Mesenchymal stem cell (in vitro differentiated cells and primary cell): Measurements from ENCODE around the gene NOBOX.

Experiments used
- DNase-seq: peaks from one replicate; pipeline ENCODE4 v3.0.0-alpha.2; 2013
- H2AFZ ChIP-seq: one replicate; pipeline ENCODE4 v1.6.1; 2013; ENCODE audit warnings: low read depth, mild to moderate bottlenecking, control low read depth, inconsistent platforms, low read length, moderate library complexity
- H2AK5ac ChIP-seq: 2 replicates; pipeline ENCODE4 v1.6.1; 2013; ENCODE audit warnings: low read length, moderate library complexity, mild to moderate bottlenecking, inconsistent platforms; ENCODE audit not compliant: severe bottlenecking
- H2BK120ac ChIP-seq: one replicate; pipeline ENCODE4 v1.6.1; 2013; ENCODE audit warnings: low read depth, mild to moderate bottlenecking, inconsistent platforms, low read length, moderate library complexity
- H2BK12ac ChIP-seq, 2 experiments: one replicate each; pipeline ENCODE4 v1.6.1; 2013; ENCODE audit warnings: inconsistent platforms in 2 of 2, low read length in 2 of 2, mild to moderate bottlenecking in 2 of 2, moderate library complexity in 2 of 2, control low read depth in 1 of 2
- H2BK15ac ChIP-seq: one replicate; pipeline ENCODE4 v1.6.1; 2013; ENCODE audit warnings: mild to moderate bottlenecking, low read depth, inconsistent platforms; ENCODE audit not compliant: poor library complexity, severe bottlenecking
- H2BK5ac ChIP-seq: 2 replicates; pipeline ENCODE4 v1.6.1; 2013; ENCODE audit warnings: low read depth, mild to moderate bottlenecking, low read length, control low read depth, inconsistent platforms; ENCODE audit not compliant: poor library complexity, severe bottlenecking
- H3K14ac ChIP-seq, 2 experiments: one replicate each; pipeline ENCODE4 v1.6.1; 2013; ENCODE audit warnings: inconsistent platforms in 2 of 2, low read length in 2 of 2, control low read depth in 1 of 2, mild to moderate bottlenecking in 1 of 2, moderate library complexity in 1 of 2
- H3K18ac ChIP-seq, 2 experiments: one replicate each; pipeline ENCODE4 v1.6.1; 2013; ENCODE audit warnings: inconsistent platforms in 2 of 2, low read length in 2 of 2, control low read depth in 1 of 2, low read depth in 1 of 2, mild to moderate bottlenecking in 1 of 2
- H3K23ac ChIP-seq, 2 experiments: one replicate each; pipeline ENCODE4 v1.6.1; 2013; ENCODE audit warnings: inconsistent platforms in 2 of 2, low read length in 2 of 2, mild to moderate bottlenecking in 2 of 2, moderate library complexity in 2 of 2, control low read depth in 1 of 2
- H3K27ac ChIP-seq: 2 replicates; pipeline ENCODE4 v1.5.1; 2013; ENCODE audit warnings: mild to moderate bottlenecking, moderate library complexity, low read length, control low read depth, inconsistent platforms; ENCODE audit not compliant: poor library complexity, severe bottlenecking
- H3K27me3 ChIP-seq, 2 experiments: 2 replicates each; pipeline versions ENCODE4 v1.6.1 to v1.7.0; 2013; ENCODE audit warnings: low read length in 2 of 2, mild to moderate bottlenecking in 2 of 2, moderate library complexity in 2 of 2, control low read depth in 1 of 2, inconsistent platforms in 1 of 2; ENCODE audit not compliant: control insufficient read depth in 1 of 2, insufficient read depth in 1 of 2
- H3K36me3 ChIP-seq, 2 experiments: 2 replicates each; pipeline versions ENCODE4 v1.6.1 to v1.7.0; 2013; ENCODE audit warnings: low read length in 2 of 2, control low read depth in 1 of 2, inconsistent platforms in 1 of 2, low read depth in 1 of 2, mild to moderate bottlenecking in 1 of 2; ENCODE audit not compliant: insufficient read depth in 2 of 2, control insufficient read depth in 1 of 2
- H3K4ac ChIP-seq, 2 experiments: one replicate each; pipeline ENCODE4 v1.6.1; 2013; ENCODE audit warnings: inconsistent platforms in 2 of 2, low read length in 2 of 2, mild to moderate bottlenecking in 2 of 2, moderate library complexity in 2 of 2, control low read depth in 1 of 2, low read depth in 1 of 2
- H3K4me1 ChIP-seq: 2 replicates; pipeline ENCODE4 v1.6.1; 2013; ENCODE audit warnings: low read depth, low read length, control low read depth; ENCODE audit not compliant: control insufficient read depth, insufficient read depth
- H3K4me2 ChIP-seq: 2 replicates; pipeline ENCODE4 v1.6.1; 2013; ENCODE audit warnings: low read length, mild to moderate bottlenecking, inconsistent platforms; ENCODE audit not compliant: poor library complexity, severe bottlenecking
- H3K4me3 ChIP-seq, 2 experiments: 2 replicates each; pipeline versions ENCODE4 v1.5.1 to v1.7.0; 2013; ENCODE audit warnings: low read length in 2 of 2, mild to moderate bottlenecking in 2 of 2, control low read depth in 1 of 2, low read depth in 1 of 2; ENCODE audit not compliant: insufficient read depth in 1 of 2
- H3K79me1 ChIP-seq: replicated peaks from 2 replicates; pipeline ENCODE4 v1.6.1; 2013; ENCODE audit warnings: mild to moderate bottlenecking, control low read depth, low read length, inconsistent platforms; ENCODE audit not compliant: poor library complexity, severe bottlenecking
- H3K9ac ChIP-seq: 2 replicates; pipeline ENCODE4 v1.7.0; 2013; ENCODE audit warnings: mild to moderate bottlenecking, low read length, moderate library complexity
- H3K9me3 ChIP-seq: 2 replicates; pipeline ENCODE4 v1.7.0; 2013; ENCODE audit warnings: mild to moderate bottlenecking, low read length; ENCODE audit not compliant: control insufficient read depth
- H4K8ac ChIP-seq: one replicate; pipeline ENCODE4 v1.6.1; 2013; ENCODE audit warnings: inconsistent platforms, mild to moderate bottlenecking, low read length, moderate library complexity
- H4K91ac ChIP-seq: one replicate; pipeline ENCODE4 v1.6.1; 2013; ENCODE audit warnings: mild to moderate bottlenecking, low read length, inconsistent platforms
- WGBS: methylation state at CpG from one replicate; pipeline ENCODE4 v1.1.7; 2013; ENCODE audit warnings: mixed read lengths; 5-methylcytosine and 5-hydroxymethylcytosine counted together

Gene NOBOX

GRCh38 chr7:144398911-144399310 lies 4.6 kb downstream of the NOBOX start:
- H2AFZ ChIP-seq = no peak overlapping the region
- no peak overlapping the region for H2BK15ac ChIP-seq
- H3K36me3 ChIP-seq = no peaks in the 10 kb centered on the region
- H3K14ac ChIP-seq = no peak overlapping the region
- no peak overlapping the region for H2BK12ac ChIP-seq
- H3K27ac ChIP-seq = no peak overlapping the region
- H3K4me2 ChIP-seq = no peak overlapping the region
- H3K23ac ChIP-seq = no peak overlapping the region
- H3K9me3 ChIP-seq = no peaks in the 10 kb centered on the region
- no peak overlapping the region for H4K91ac ChIP-seq
- H3K79me1 ChIP-seq = no peaks in the 10 kb centered on the region
- DNase-seq = no peak
- no peak overlapping the region for H2AK5ac ChIP-seq
- H3K4me3 ChIP-seq = no peak overlapping the region
- H3K27me3 ChIP-seq = peaks cover 31 to 33% of the 10 kb centered on the region in 2 experiments
- H3K4ac ChIP-seq = no peak overlapping the region
- H3K4me1 ChIP-seq = no peaks in the 10 kb centered on the region
- WGBS = 76% methylated on average over 6 of the region's 6 CpGs
- H3K18ac ChIP-seq = no peak overlapping the region
- H3K9ac ChIP-seq = no peak overlapping the region
- no peak overlapping the region for H4K8ac ChIP-seq
- H2BK120ac ChIP-seq = no peak overlapping the region
- H2BK5ac ChIP-seq = no peak overlapping the region

DNA sequence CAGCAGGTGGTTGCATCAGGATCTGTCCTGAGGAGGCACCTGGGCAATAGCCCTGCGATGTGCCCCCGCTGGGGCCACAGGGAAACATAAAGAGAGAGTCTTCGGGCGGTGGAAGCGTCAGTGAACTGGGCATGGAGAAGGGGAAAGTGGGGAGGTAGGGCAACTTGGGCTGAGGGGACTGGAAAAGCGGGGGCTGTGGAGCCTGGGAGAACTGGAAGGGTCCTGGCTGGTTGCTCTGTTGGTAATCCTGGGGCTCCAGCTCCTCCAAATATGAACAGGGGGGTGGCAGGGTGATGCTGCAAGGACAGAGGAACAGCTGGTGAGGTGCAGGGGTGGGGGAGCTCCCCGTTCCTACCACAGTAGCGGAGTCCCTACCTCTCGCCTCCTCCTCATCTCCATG lies 5.2 kb downstream of the NOBOX start:
- Histone ChIP-seq H2BK12ac (no peak overlapping the region), H3K4me2 (no peak overlapping the region), H3K27ac (no peak overlapping the region), H3K18ac (no peak overlapping the region), H2BK120ac (no peak overlapping the region), H2AK5ac (no peak overlapping the region), H2BK15ac (no peak overlapping the region), H4K91ac (no peak overlapping the region), H3K9ac (no peak overlapping the region), H4K8ac (no peak overlapping the region), H3K23ac (no peak overlapping the region), H3K14ac (no peak overlapping the region), H2BK5ac (no peak overlapping the region), H3K79me1 (no peaks in the 10 kb centered on the region), H3K36me3 (no peaks in the 10 kb centered on the region), H3K27me3 (peaks cover 31 to 33% of the 10 kb centered on the region in 2 experiments), H3K4ac (no peak overlapping the region), H3K4me3 (no peak overlapping the region), H2AFZ (no peak overlapping the region), H3K9me3 (no peaks in the 10 kb centered on the region), H3K4me1 (no peaks in the 10 kb centered on the region)
- no peak for DNase-seq
- WGBS = 90% methylated on average over 9 of the region's 9 CpGs

DNA sequence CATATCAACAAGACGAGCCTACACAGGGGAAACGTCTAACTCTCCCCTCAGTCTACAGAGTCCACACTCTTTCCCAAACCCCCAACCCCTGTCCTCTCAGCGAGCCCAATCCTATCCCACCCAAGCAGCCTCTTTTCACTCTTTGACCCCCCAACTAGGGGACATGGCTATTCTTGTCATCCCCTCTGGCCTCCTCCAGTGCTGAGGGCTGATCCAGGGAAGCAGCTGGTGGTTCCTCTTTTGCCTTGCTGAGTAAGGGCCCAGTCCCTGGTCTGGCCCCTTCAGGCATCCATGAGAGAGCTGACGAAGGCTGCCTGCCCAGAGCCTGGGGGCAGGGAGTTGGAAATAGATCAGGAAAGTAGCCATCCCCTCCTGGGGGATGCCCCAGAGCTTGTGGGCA lies 6.4 kb downstream of the NOBOX start:
- Histone ChIP-seq H3K14ac (no peak overlapping the region), H3K9me3 (no peaks in the 10 kb centered on the region), H3K18ac (no peak overlapping the region), H3K23ac (no peak overlapping the region), H3K9ac (no peak overlapping the region), H2BK120ac (no peak overlapping the region), H4K91ac (no peak overlapping the region), H2BK12ac (no peak overlapping the region), H2BK15ac (no peak overlapping the region), H2BK5ac (no peak overlapping the region), H3K4ac (no peak overlapping the region), H3K4me2 (no peak overlapping the region), H3K4me3 (no peak overlapping the region), H3K4me1 (no peaks in the 10 kb centered on the region), H3K27ac (no peak overlapping the region), H4K8ac (no peak overlapping the region), H3K27me3 (peaks cover 31 to 33% of the 10 kb centered on the region in 2 experiments), H2AK5ac (no peak overlapping the region), H3K79me1 (no peaks in the 10 kb centered on the region), H3K36me3 (no peaks in the 10 kb centered on the region), H2AFZ (no peak overlapping the region)
- WGBS = 81% methylated on average over 4 of the region's 4 CpGs
- DNase-seq = no peak

DNA sequence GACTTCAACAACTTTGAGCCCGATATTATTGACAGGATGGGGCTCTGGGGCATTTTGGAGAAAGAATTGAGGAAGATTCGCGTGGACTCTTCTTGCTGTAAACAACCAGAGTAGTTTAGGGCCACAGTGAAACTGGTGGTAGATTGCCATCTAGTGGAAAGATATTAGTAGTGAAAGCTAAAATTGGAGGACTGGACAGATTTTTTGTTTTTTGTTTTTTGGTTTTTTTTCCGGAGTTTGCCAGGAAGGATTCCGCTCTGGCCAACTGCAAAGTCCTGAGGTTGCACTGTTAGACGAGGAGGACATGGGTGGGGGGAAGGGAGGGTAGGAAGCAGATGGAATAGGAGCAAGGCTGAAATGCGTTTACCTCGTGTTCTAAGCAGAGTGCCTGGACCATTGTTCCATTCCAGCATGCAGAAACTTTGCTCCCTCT lies 11.7 kb downstream of the NOBOX start:
- H3K79me1 ChIP-seq = no peaks in the 10 kb centered on the region
- WGBS = 15% methylated on average over 6 of the region's 8 CpGs
- no peaks in the 10 kb centered on the region for H3K9me3 ChIP-seq
- no peak overlapping the region for H2BK15ac ChIP-seq
- H3K27ac ChIP-seq = no peak overlapping the region
- no peak overlapping the region for H2BK120ac ChIP-seq
- H3K23ac ChIP-seq = no peak overlapping the region
- H3K4me2 ChIP-seq = peak overlapping the region; percentile 50
- no peak overlapping the region for H4K91ac ChIP-seq
- H4K8ac ChIP-seq = no peak overlapping the region
- no peak overlapping the region for H3K4me3 ChIP-seq
- peaks cover 9% of the 10 kb centered on the region for H3K4me1 ChIP-seq
- H3K14ac ChIP-seq = no peak overlapping the region
- H3K18ac ChIP-seq = no peak overlapping the region
- no peak overlapping the region for H3K4ac ChIP-seq
- no peak overlapping the region for H2AK5ac ChIP-seq
- no peak overlapping the region for H2BK5ac ChIP-seq
- H2BK12ac ChIP-seq = no peak overlapping the region
- H2AFZ ChIP-seq = peak overlapping the region; percentile 27
- H3K9ac ChIP-seq = peak overlapping the region; percentile 44
- peaks cover 2 to 3% of the 10 kb centered on the region in 2 experiments for H3K27me3 ChIP-seq
- H3K36me3 ChIP-seq = no peaks in the 10 kb centered on the region
- peak; percentile 67 for DNase-seq
